Ascending aorta (tissue), 2 donors: ENCODE results near the gene HES4. TPM values are rescaled to one million over a fixed set of nuclear protein-coding genes. Genes with fewer than 3 reads are reported as not detected.
A peak's percentile ranks its signal among the peaks of the same experiment; 100 is the strongest.
"Not testable (repeated sequence)": the region's sequence is repeated elsewhere in the genome, so short reads cannot be mapped to it uniquely, and the experiment has no call there.

Experiments
- DNase-seq, 2 donors: peaks; one replicate each; pipeline ENCODE4 v3.0.0-alpha.2; 2019; ENCODE audit warnings: low spot score in 2 of 2
- H3K27ac ChIP-seq, 2 donors: fragments of 200-600 bp; sonication (generic); one replicate each; pipeline ENCODE4 v1.5.1; 2016 to 2017; ENCODE audit warnings: mild to moderate bottlenecking in 1 of 2
- H3K27me3 ChIP-seq: fragments of 200-600 bp; sonication (generic); one replicate; pipeline ENCODE4 v1.5.1; 2017
- H3K36me3 ChIP-seq, 2 donors: fragments of 200-600 bp; sonication (generic); one replicate each; pipeline ENCODE4 v1.5.1; 2016
- H3K4me1 ChIP-seq, 2 donors: fragments of 200-600 bp; sonication (generic); one replicate each; pipeline ENCODE4 v1.5.1; 2016 to 2017; ENCODE audit warnings: mild to moderate bottlenecking in 1 of 2
- H3K4me3 ChIP-seq, 2 donors: fragments of 200-600 bp; sonication (generic); one replicate each; pipeline ENCODE4 v1.5.1; 2016 to 2017; ENCODE audit warnings: mild to moderate bottlenecking in 1 of 2
- H3K9me3 ChIP-seq, 2 donors: fragments of 200-600 bp; sonication (generic); one replicate each; pipeline ENCODE4 v1.5.1; 2016
- intact Hi-C: fragments of 100-400 bp; cut with DNase I; formaldehyde crosslinking; loops from one replicate; pipeline ENCODE4 v1.15.1; 2023
- total RNA-seq: library from RNA; depleted of rRNA; stranded (reverse); fragments of >200 nt; gene quantifications from one replicate; pipeline ENCODE4 v1.1.0, GENCODE V29; 2016
- TF ChIP-seq, protein P1 (sequence below), 3 experiments: fragments of 200-600 bp in 2 of 3; fragments of 450-650 bp in 1 of 3; sonication (generic) in 2 of 3; IDR thresholded peaks; one replicate each; pipeline ENCODE4 v1.5.1; 2016 to 2019; ENCODE audit warnings: antibody characterized with exemption in 3 of 3, mild to moderate bottlenecking in 1 of 3, moderate library complexity in 1 of 3

HES4 gene
- total RNA-seq, 1 donor from 2014 or later: 285 TPM

DNA sequence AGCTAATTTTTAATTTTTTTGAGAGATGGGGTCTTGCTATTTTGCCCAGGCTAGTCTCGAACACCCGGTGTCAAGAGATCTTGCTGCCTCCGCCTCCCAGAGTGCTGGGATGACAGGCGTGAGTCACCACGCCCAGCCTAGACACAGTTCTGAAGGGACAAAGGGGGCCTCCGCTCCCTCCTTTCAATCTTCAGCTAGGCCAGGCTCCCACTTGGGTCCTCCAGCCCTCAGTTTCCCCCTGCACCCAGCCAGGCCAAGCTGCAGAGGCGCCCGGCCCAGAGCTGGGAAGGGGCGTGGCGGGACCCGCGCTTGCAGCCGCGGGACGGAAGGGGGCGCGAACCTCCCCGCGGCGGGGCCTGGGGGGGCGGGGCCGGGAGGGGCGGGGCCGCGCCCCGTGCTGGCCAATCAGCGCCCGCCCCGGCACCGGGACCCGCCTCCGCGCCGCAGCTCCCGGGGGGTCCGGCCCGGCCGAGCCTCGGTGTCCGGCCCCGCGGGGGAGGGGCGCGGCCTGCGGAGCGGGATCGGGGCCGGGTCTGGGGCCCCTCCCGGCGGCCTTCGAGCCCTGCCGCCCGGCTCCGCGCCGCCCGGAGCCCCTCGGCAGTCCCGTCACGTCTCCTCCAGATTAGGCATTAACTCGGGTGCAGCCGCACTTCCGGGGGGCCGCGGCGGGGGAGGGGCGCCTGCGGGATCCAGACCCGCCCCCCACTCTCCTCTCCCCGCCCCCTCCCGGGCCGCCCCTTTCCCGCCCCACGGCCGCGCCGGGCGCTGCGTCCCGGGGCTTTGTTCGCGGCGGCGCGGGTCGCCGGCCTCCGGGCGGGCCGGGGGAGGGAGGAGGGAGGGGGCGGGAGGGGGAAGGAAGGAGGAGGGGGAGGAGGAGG is 19.5 kb upstream of the HES4 start:
- intact Hi-C loops: loop anchor here (1.0 kb wide), 5 partner anchors 19 to 114 kb away; partner anchors contain the start of genes C1orf159, HES4 and NOC2L
- DNase-seq: peak in 1 of 2 donors; percentile 87
- H3K36me3 ChIP-seq: no peaks in the 10 kb centered on the region
- peak overlapping the region; percentile 93 to 95 for H3K4me3 ChIP-seq
- H3K9me3 ChIP-seq: no peaks in the 10 kb centered on the region
- TF ChIP-seq, protein P1, sequence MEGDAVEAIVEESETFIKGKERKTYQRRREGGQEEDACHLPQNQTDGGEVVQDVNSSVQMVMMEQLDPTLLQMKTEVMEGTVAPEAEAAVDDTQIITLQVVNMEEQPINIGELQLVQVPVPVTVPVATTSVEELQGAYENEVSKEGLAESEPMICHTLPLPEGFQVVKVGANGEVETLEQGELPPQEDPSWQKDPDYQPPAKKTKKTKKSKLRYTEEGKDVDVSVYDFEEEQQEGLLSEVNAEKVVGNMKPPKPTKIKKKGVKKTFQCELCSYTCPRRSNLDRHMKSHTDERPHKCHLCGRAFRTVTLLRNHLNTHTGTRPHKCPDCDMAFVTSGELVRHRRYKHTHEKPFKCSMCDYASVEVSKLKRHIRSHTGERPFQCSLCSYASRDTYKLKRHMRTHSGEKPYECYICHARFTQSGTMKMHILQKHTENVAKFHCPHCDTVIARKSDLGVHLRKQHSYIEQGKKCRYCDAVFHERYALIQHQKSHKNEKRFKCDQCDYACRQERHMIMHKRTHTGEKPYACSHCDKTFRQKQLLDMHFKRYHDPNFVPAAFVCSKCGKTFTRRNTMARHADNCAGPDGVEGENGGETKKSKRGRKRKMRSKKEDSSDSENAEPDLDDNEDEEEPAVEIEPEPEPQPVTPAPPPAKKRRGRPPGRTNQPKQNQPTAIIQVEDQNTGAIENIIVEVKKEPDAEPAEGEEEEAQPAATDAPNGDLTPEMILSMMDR (IDR thresholded peaks at IDR 0.05): peak; percentile 28 to 54 (median 48)
- H3K27me3 ChIP-seq: no peaks in the 10 kb centered on the region
- H3K27ac ChIP-seq: peak overlapping the region; percentile 87 to 93
- H3K4me1 ChIP-seq: peaks cover 10% of the 10 kb centered on the region in 2 donors

DNA sequence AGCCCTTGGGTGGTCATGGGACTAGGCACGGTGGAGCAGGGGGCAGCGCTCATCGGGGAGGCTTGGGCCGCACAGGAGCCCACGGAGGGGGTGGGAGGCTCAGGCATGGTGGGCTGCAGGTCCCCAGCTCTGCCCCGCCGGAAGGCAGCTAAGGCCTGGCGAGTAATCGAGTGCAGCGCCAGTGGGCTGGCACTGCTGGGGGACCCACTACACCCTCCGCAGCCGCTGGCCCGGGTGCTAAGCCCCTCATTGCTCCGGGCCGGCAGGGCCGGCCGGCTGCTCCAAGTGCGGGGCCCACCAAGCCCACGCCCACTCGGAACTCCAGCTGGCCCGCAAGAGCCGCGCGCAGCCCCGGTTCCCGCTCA is 18.4 kb upstream of the HES4 start:
- H3K4me3 ChIP-seq, intact Hi-C loops, H3K9me3 ChIP-seq, H3K27me3 ChIP-seq, DNase-seq, H3K27ac ChIP-seq, H3K36me3 ChIP-seq: not testable (repeated sequence)
- H3K4me1 ChIP-seq: peaks cover 17 to 18% of the 10 kb centered on the region in 2 donors

DNA sequence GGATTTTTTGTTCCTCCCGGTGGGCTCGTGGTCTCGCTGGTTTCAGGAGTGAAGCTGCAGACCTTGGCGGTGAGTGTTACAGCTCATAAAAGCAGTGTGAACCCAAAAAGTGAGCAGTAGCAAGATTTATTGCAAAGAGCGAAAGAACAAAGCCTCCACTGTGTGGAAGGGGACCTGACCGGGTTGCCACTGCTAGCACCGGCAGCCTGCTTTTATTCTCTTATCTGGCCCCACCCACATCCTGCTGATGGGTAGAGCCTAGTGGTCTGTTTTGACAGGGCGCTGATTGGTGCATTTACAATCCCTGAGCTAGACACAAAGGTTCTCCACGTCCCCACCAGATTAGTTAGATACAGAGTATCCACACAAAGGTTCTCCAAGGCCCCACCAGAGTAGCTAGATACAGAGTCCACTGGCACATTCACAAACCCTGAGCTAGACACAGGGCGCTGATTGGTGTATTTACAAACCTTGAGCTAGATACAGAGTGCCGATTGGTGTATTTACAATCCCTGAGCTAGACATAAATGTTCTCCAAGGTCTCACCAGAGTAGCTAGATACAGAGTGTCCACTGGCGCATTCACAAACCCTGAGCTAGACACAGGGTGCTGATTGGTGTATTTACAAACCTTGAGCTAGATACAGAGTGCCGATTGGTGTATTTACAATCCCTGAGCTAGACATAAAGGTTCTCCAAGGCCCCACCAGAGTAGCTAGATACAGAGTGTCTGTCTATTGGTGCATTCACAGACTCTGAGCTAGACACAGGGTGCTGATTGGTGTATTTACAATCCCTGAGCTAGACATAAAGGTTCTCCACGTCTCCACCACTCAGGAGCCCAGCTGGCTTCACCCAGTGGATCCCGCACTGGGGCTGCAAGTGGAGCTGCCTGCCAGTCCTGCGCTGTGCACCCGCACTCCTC is 17.8 kb upstream of the HES4 start:
- H3K4me3 ChIP-seq, DNase-seq, intact Hi-C loops: not testable (repeated sequence)

DNA sequence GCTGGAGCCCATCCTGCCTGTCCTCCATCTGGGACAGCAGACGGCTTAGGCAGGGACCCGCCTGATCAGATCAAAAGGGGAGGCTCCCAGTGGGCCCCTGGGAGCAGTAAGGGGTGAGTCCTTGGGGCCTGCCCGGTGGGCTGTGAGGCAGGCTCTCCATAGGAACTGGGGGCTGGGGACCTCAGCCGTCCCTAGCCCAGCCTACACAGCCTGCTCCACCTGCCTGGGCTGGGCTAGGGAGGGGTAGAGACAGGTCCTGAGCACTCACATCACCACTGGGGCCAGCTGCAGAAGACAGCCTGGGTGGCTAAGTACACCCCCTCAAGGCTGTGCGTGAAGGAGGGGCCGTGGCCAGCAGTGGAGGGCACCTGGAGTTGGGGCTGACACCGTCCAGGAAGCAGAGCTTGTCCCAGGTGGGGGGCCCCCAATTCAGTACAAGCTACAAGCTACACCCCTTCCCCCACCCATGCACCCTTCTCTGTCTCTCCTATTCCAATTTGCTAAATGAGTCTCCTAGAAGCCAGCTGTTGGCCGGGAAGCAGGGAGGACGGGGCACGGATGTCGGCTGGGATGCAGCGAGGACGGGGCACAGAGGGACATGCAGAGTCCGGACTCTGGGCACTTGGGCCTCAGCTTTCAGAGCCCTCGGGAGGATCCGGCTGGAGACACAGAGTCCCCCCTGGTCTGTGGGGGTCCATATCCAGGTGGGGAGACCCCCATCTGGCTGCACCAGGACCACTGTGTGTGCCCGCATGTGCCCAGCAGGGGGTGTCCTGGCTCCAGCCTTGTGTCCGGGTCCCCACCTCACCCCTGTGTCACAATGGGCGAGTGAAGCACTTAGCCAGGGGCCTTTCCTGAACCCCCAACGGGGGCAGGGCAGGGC is 15.1 kb upstream of the HES4 start:
- no peaks in the 10 kb centered on the region for H3K27me3 ChIP-seq
- DNase-seq: no peak
- intact Hi-C loops: no loop called here
- no peaks in the 10 kb centered on the region for H3K36me3 ChIP-seq
- TF ChIP-seq, protein P1 (IDR thresholded peaks at IDR 0.05): no peak
- peak overlapping the region in 1 of 2 donors; percentile 76 for H3K4me3 ChIP-seq
- no peaks in the 10 kb centered on the region for H3K9me3 ChIP-seq
- peaks cover 8 to 10% of the 10 kb centered on the region in 2 donors for H3K4me1 ChIP-seq
- peak overlapping the region in 1 of 2 donors; percentile 75 for H3K27ac ChIP-seq

More for the DNA sequence above, 17.8 kb upstream of the HES4 start:
- peaks cover 17 to 19% of the 10 kb centered on the region in 2 donors for H3K4me1 ChIP-seq
- not testable (repeated sequence) for H3K27me3 ChIP-seq, H3K9me3 ChIP-seq, H3K27ac ChIP-seq, H3K36me3 ChIP-seq

DNA sequence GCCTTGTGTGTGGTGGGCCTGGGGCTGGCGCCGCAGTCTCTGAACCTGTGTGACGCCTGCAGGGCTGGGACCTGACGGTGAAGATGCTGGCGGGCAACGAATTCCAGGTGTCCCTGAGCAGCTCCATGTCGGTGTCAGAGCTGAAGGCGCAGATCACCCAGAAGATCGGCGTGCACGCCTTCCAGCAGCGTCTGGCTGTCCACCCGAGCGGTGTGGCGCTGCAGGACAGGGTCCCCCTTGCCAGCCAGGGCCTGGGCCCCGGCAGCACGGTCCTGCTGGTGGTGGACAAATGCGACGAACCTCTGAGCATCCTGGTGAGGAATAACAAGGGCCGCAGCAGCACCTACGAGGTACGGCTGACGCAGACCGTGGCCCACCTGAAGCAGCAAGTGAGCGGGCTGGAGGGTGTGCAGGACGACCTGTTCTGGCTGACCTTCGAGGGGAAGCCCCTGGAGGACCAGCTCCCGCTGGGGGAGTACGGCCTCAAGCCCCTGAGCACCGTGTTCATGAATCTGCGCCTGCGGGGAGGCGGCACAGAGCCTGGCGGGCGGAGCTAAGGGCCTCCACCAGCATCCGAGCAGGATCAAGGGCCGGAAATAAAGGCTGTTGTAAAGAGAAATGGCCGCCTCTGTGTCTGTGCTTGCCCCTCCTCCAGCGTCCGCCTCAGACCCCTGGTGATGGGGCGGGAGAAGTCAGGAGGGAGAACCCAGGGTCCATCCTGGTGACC is 14.2 kb upstream of the HES4 start:
- DNase-seq: no peak
- Histone ChIP-seq H3K4me1 (peaks cover 8 to 10% of the 10 kb centered on the region in 2 donors), H3K27me3 (no peaks in the 10 kb centered on the region), H3K27ac (peak overlapping the region; percentile 75 to 83), H3K4me3 (peak overlapping the region; percentile 67 to 76), H3K36me3 (no peaks in the 10 kb centered on the region), H3K9me3 (no peaks in the 10 kb centered on the region)
- intact Hi-C loops: no loop called here
- TF ChIP-seq, protein P1 (IDR thresholded peaks at IDR 0.05): no peak
